ENCODE data around the gene ZFHX2. TPM values are rescaled to one million over a fixed set of nuclear protein-coding genes. Genes with fewer than 3 reads are reported as not detected.
"Not testable (repeated sequence)": the region's sequence is repeated elsewhere in the genome, so short reads cannot be mapped to it uniquely, and the experiment has no call there.

The ZFHX2 gene
- polyA plus RNA-seq (ENCODE audit: insufficient read length in 10 of 10): 1 to 10 TPM; 1.4 to 2.9 (median 1.7) TPM
- long read RNA-seq, donor 1: 0 reads
- long read RNA-seq, donor 2: 0 reads
- long read RNA-seq, donor 3: 0 reads
- long read RNA-seq, donor 4: 0 reads
- long read RNA-seq, donor 5: 0 reads
- long read RNA-seq, donor 6: 0 reads
- long read RNA-seq, donor 7: 0 reads
- long read RNA-seq, donor 8: 0 reads
- long read RNA-seq, donor 9: 0 reads

- peak; percentile 39 to 84 (median 71) for DNase-seq
Observed at GRCh38 chr14:23551266-23552028, at the start of gene ZFHX2. Gene ZFHX2 (minus strand): TSS chr14:23551765. CDS start chr14:23535325, 16,440 bp downstream.

GRCh38 chr14:23600806-23601205, 49.2 kb upstream of the ZFHX2 start:
- no peak for DNase-seq

GRCh38 chr14:23600322-23600707, 48.8 kb upstream of the ZFHX2 start:
- DNase-seq: no peak

- not testable (repeated sequence) for DNase-seq
Observed at GRCh38 chr14:23594191-23594590, 42.6 kb upstream of the ZFHX2 start.

- DNase-seq: no peak
Observed at GRCh38 chr14:23590198-23590597, 38.6 kb upstream of the ZFHX2 start.

- no peak for DNase-seq
Observed at GRCh38 chr14:23589606-23590005, 38.0 kb upstream of the ZFHX2 start.

GRCh38 chr14:23588884-23589598, 37.5 kb upstream of the ZFHX2 start:
- peak; percentile 78 to 91 (median 89) for DNase-seq

- not testable (repeated sequence) for DNase-seq
Observed at GRCh38 chr14:23584527-23585203, 33.1 kb upstream of the ZFHX2 start.

- not testable (repeated sequence) for DNase-seq
Observed at GRCh38 chr14:23583761-23584526, 32.4 kb upstream of the ZFHX2 start.

- DNase-seq: no peak
Observed at GRCh38 chr14:23582906-23583760, 31.6 kb upstream of the ZFHX2 start.

GRCh38 chr14:23580948-23581281, 29.4 kb upstream of the ZFHX2 start:
- no peak for DNase-seq

GRCh38 chr14:23580152-23580926, 28.8 kb upstream of the ZFHX2 start:
- DNase-seq: no peak

- no peak for DNase-seq
Observed at GRCh38 chr14:23579739-23580138, 28.2 kb upstream of the ZFHX2 start.

GRCh38 chr14:23579311-23579630, 27.7 kb upstream of the ZFHX2 start:
- DNase-seq: no peak

- peak in 1 of 3 donors; percentile 76 for DNase-seq
Observed at GRCh38 chr14:23578560-23579310, 27.2 kb upstream of the ZFHX2 start, which contains the start of gene JPH4. Gene JPH4 (minus strand): TSS chr14:23578790. CDS start chr14:23577453, 1,337 bp downstream.

- DNase-seq: peak in 1 of 3 donors; percentile 26
Observed at GRCh38 chr14:23577710-23578392, 26.3 kb upstream of the ZFHX2 start.

GRCh38 chr14:23577004-23577681, 25.6 kb upstream of the ZFHX2 start:
- DNase-seq: peak in 1 of 3 donors; percentile 69

Data from muscle of back (tissue), 13 donors.